ENCODE results near the gene AK8.

- TF ChIP-seq NFRKB (IDR thresholded peaks at IDR 0.05) (no peak), FOXM1 (IDR thresholded peaks at IDR 0.05; ENCODE audit: borderline replicate concordance) (no peak), TARDBP (IDR thresholded peaks at IDR 0.05) (no peak), ELF4 (IDR thresholded peaks at IDR 0.05) (no peak), HDGF (IDR thresholded peaks at IDR 0.05; ENCODE audit: borderline replicate concordance) (no peak), L3MBTL2 (conservative IDR thresholded peaks at IDR 0.05) (no peak), SUZ12 (IDR thresholded peaks at IDR 0.05) (no peak)
These were observed 169.2 kb downstream of the AK8 start for GRCh38 chr9:132708769-132709430.
